ENCODE data around the gene RGS19.

DNA sequence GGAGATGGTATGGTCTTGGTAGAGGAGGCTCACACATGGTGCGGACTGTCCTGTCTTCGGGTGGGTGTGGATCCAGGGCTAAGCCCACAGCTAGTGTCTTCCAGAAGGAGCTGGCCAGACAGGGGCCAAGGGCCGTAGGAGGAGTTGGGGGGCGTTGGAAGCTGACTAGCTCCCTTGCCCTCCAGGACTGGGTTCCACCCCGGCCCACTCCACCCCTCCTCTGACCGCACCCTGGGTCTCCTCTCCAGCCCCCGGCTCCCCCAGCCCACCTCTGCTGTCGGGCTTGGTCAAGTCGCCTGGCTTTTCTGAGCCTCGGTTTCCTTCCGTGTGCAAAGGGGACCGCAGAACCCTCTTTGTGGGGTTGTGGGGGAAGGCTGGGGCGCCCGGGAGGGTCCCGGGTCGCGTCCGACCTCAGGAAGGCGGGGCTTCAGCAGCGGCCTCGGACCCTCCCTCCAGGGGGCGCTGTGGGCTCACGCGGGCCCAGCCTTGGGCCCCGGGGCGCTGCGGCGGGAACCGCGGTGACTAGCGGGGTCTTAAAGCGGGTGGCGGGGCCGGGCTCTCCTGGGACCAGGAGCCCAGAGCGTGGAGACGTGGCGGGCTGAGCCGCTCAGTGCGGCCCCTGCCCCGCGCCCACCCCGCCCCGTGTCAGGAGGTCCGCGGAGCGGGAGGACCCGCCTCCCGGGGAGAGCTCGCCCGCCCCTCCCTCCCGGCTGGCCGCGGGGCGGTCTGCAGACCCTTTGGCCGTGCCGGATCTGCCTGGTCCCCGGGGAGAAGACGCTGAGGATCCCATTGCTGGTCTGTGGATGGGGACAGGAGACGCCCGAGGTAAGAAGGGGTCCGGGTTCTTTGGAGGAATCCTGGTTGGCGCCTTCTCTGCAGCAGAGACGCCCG, 22.7 kb upstream of the RGS19 start:
- no peak for TF ChIP-seq EP300 (IDR thresholded peaks at IDR 0.05)
- TF ChIP-seq, protein P1, sequence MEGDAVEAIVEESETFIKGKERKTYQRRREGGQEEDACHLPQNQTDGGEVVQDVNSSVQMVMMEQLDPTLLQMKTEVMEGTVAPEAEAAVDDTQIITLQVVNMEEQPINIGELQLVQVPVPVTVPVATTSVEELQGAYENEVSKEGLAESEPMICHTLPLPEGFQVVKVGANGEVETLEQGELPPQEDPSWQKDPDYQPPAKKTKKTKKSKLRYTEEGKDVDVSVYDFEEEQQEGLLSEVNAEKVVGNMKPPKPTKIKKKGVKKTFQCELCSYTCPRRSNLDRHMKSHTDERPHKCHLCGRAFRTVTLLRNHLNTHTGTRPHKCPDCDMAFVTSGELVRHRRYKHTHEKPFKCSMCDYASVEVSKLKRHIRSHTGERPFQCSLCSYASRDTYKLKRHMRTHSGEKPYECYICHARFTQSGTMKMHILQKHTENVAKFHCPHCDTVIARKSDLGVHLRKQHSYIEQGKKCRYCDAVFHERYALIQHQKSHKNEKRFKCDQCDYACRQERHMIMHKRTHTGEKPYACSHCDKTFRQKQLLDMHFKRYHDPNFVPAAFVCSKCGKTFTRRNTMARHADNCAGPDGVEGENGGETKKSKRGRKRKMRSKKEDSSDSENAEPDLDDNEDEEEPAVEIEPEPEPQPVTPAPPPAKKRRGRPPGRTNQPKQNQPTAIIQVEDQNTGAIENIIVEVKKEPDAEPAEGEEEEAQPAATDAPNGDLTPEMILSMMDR (IDR thresholded peaks at IDR 0.05), result peak; percentile 30 to 56 (median 47)
- TF ChIP-seq POLR2A (IDR thresholded peaks at IDR 0.05), result no peak
